ENCODE data around the gene MSI2.

GRCh38 chr17:57422574-57423164 lies 166.3 kb downstream of the MSI2 start:
- TF ChIP-seq CTCF (IDR thresholded peaks at IDR 0.05) = no peak
- no peak for TF ChIP-seq POLR2A (IDR thresholded peaks at IDR 0.05)
